OCI-LY3 (cell line): ENCODE data around the gene GUCY1A1.

Experiments
- CTCF ChIP-seq: fragments of 200-600, 300-600 bp; sonication (generic); IDR thresholded peaks from 2 replicates; pipeline ENCODE4 v1.5.1; 2014; ENCODE audit warnings: antibody characterized with exemption, low read length, low read depth
- EZH2phosphoT487 ChIP-seq: fragments of 200-600 bp; shearing (Covaris generic); IDR thresholded peaks from 2 replicates; pipeline ENCODE4 v1.6.1; 2018; ENCODE audit warnings: antibody characterized with exemption, mixed run types, low read depth

GRCh38 chr4:155653052-155653451, 13.6 kb upstream of the GUCY1A1 start:
- TF ChIP-seq CTCF (no peak), EZH2phosphoT487 (no peak)
